HepG2 (cell line): ENCODE measurements around the gene SLC1A2. TPM values are rescaled to one million over a fixed set of nuclear protein-coding genes. Genes with fewer than 3 reads are reported as not detected.
A peak's percentile ranks its signal among the peaks of the same experiment; 100 is the strongest.

Experiments
- ETV6 ChIP-seq: sonication (generic); formaldehyde crosslinking; conservative IDR thresholded peaks from 2 replicates; pipeline ENCODE4 v1.4.0; 2020; ENCODE audit warnings: missing genetic modification reagents
- HIVEP1 ChIP-seq: sonication (generic); formaldehyde crosslinking; IDR thresholded peaks from 2 replicates; pipeline ENCODE4 v1.4.0; 2020; ENCODE audit warnings: mild to moderate bottlenecking, missing genetic modification reagents
- HNF4A ChIP-seq: sonication (generic); formaldehyde crosslinking; IDR thresholded peaks from 2 replicates; pipeline ENCODE4 v1.4.0; 2020; ENCODE audit warnings: missing genetic modification reagents
- HNF4G ChIP-seq, 2 experiments: sonication (generic) in 1 of 2; formaldehyde crosslinking in 1 of 2; IDR thresholded peaks; 2 replicates each; pipeline versions ENCODE4 v1.4.0 to v1.6.1; 2011 to 2020; ENCODE audit warnings: borderline replicate concordance in 2 of 2, low read depth in 2 of 2, mild to moderate bottlenecking in 2 of 2, low read length in 1 of 2, missing genetic modification reagents in 1 of 2, moderate library complexity in 1 of 2
- RBM39 ChIP-seq: fragments of 200-400 bp; formaldehyde crosslinking; IDR thresholded peaks from one replicate; pipeline ENCODE4 v1.6.1; 2018; ENCODE audit warnings: antibody characterized with exemption, mild to moderate bottlenecking, low read depth, low read length; ENCODE audit not compliant: poor library complexity, severe bottlenecking
- SNAI1 ChIP-seq: sonication (generic); formaldehyde crosslinking; IDR thresholded peaks from 2 replicates; pipeline ENCODE4 v1.5.0; 2020; ENCODE audit warnings: mild to moderate bottlenecking, missing genetic modification reagents, borderline replicate concordance
- TARDBP ChIP-seq: sonication (generic); formaldehyde crosslinking; IDR thresholded peaks from 2 replicates; pipeline ENCODE4 v1.8.0; 2022; ENCODE audit warnings: mild to moderate bottlenecking, missing genetic modification reagents
- XRCC5 ChIP-seq: fragments of 200-400 bp; formaldehyde crosslinking; optimal IDR thresholded peaks from 2 replicates; pipeline ENCODE3; 2017; ENCODE audit warnings: mild to moderate bottlenecking, low read length
- ZNF552 ChIP-seq: sonication (generic); formaldehyde crosslinking; IDR thresholded peaks from 2 replicates; pipeline ENCODE4 v1.9.0; 2022; ENCODE audit warnings: missing genetic modification reagents, mild to moderate bottlenecking, borderline replicate concordance
- ZNF709 ChIP-seq: sonication (generic); formaldehyde crosslinking; IDR thresholded peaks from 2 replicates; pipeline ENCODE4 v1.5.0; 2020; ENCODE audit warnings: mild to moderate bottlenecking, missing genetic modification reagents
- polyA plus RNA-seq, 8 experiments: library from polyadenylated mRNA; depleted of rRNA in 3 of 8; stranded (reverse) in 7 of 8; unstranded in 1 of 8; fragments of >200 nt; fragmentation: Illumina TruSeq in 4 of 8; extraction: Trizol in 4 of 8; gene quantifications; 2 replicates each; pipeline versions ENCODE4 v1.2.1 to v1.2.3, GENCODE V29; 2011 to 2016; ENCODE audit warnings: low read depth in 4 of 8, missing spikeins in 1 of 8, mixed read lengths in 1 of 8; ENCODE audit not compliant: insufficient read depth in 1 of 8
- total RNA-seq, 5 experiments: library from RNA; depleted of rRNA; stranded (reverse); fragments of >200 nt; fragmentation: Illumina TruSeq; extraction: Trizol; gene quantifications; 2 replicates each; pipeline ENCODE4 v1.2.3, GENCODE V29; 2016; ENCODE audit warnings: low read depth in 1 of 5
- TF ChIP-seq, protein P1 (sequence below): sonication (generic); formaldehyde crosslinking; IDR thresholded peaks from 2 replicates; pipeline ENCODE4 v1.5.0; 2020; ENCODE audit warnings: mild to moderate bottlenecking, missing genetic modification reagents
- TF ChIP-seq, protein P2 (sequence below): sonication (generic); formaldehyde crosslinking; IDR thresholded peaks from 2 replicates; pipeline ENCODE4 v1.4.0; 2020; ENCODE audit warnings: mild to moderate bottlenecking, missing genetic modification reagents, borderline replicate concordance
- TF ChIP-seq, protein P3 (sequence below): sonication (generic); formaldehyde crosslinking; IDR thresholded peaks from one replicate; pipeline ENCODE4 v1.5.1; 2020; ENCODE audit warnings: mild to moderate bottlenecking, missing genetic modification reagents; ENCODE audit errors: not compliant biosample characterization

SLC1A2 gene
- total and polyA plus RNA-seq, 2 of the 13 experiments (the other 11 are each of a cell fraction or from before 2014, with no cell fraction given): 23.2 to 43.2 TPM

DNA sequence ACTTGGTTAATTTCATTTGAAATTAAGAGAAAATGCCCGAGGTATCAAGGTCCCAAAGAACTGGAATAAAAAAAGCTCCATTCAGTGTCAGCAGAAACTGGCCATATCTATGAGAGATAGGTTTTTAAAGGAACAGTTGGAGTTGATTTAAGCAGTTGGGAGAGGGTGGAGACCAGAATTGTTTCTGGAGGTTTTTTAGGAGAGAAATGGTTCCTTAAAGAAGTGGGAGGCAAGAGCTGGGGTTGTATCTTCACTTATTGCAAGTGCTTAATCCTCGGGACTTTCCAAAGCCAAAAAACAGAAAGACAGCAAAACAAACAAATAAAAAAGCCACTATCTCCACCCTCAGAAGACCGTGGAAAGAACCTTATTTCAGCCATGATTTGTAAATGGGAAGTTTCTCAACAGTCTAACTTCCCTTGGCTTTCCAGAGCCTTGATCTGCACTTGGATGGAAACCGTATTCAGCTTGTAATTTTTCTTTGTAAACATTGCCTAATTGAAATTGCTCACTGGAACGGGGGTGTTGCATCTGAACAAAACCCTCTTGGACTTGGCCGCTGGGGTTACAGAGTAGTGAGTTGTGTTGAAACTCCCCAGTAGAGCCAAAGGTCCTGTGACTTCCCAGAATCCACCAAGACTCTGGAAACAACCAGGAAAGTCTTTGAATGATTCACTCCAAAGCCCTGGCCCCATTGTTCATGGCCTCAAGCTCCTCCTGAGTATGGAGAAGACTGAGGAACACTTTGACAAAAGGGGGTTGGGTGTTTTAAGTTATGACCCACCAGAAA lies 115.6 kb downstream of the SLC1A2 start (continued):
- TF ChIP-seq RBM39 (no peak), ETV6 (CRISPR knock-in tag) (no peak), HNF4A (CRISPR knock-in tag) (peak; percentile 55), ZNF709 (CRISPR knock-in tag) (no peak), HNF4G (IDR thresholded peaks at IDR 0.05; ENCODE audit: borderline replicate concordance, low read depth, low read length) (peak; percentile 72; the same call in 1 of the 2 replicates), HNF4G (CRISPR knock-in tag; IDR thresholded peaks at IDR 0.05; ENCODE audit: borderline replicate concordance, low read depth) (no peak), TARDBP (no peak), SNAI1 (CRISPR knock-in tag) (no peak), ZNF552 (CRISPR knock-in tag) (no peak), HIVEP1 (CRISPR knock-in tag) (no peak), XRCC5 (peak; percentile 29)
- TF ChIP-seq, protein P1, sequence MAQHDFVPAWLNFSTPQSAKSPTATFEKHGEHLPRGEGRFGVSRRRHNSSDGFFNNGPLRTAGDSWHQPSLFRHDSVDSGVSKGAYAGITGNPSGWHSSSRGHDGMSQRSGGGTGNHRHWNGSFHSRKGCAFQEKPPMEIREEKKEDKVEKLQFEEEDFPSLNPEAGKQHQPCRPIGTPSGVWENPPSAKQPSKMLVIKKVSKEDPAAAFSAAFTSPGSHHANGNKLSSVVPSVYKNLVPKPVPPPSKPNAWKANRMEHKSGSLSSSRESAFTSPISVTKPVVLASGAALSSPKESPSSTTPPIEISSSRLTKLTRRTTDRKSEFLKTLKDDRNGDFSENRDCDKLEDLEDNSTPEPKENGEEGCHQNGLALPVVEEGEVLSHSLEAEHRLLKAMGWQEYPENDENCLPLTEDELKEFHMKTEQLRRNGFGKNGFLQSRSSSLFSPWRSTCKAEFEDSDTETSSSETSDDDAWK (CRISPR knock-in tag): no peak
- TF ChIP-seq, protein P2, sequence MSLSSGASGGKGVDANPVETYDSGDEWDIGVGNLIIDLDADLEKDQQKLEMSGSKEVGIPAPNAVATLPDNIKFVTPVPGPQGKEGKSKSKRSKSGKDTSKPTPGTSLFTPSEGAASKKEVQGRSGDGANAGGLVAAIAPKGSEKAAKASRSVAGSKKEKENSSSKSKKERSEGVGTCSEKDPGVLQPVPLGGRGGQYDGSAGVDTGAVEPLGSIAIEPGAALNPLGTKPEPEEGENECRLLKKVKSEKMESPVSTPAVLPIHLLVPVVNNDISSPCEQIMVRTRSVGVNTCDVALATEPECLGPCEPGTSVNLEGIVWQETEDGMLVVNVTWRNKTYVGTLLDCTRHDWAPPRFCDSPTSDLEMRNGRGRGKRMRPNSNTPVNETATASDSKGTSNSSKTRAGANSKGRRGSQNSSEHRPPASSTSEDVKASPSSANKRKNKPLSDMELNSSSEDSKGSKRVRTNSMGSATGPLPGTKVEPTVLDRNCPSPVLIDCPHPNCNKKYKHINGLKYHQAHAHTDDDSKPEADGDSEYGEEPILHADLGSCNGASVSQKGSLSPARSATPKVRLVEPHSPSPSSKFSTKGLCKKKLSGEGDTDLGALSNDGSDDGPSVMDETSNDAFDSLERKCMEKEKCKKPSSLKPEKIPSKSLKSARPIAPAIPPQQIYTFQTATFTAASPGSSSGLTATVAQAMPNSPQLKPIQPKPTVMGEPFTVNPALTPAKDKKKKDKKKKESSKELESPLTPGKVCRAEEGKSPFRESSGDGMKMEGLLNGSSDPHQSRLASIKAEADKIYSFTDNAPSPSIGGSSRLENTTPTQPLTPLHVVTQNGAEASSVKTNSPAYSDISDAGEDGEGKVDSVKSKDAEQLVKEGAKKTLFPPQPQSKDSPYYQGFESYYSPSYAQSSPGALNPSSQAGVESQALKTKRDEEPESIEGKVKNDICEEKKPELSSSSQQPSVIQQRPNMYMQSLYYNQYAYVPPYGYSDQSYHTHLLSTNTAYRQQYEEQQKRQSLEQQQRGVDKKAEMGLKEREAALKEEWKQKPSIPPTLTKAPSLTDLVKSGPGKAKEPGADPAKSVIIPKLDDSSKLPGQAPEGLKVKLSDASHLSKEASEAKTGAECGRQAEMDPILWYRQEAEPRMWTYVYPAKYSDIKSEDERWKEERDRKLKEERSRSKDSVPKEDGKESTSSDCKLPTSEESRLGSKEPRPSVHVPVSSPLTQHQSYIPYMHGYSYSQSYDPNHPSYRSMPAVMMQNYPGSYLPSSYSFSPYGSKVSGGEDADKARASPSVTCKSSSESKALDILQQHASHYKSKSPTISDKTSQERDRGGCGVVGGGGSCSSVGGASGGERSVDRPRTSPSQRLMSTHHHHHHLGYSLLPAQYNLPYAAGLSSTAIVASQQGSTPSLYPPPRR: no peak
- TF ChIP-seq, protein P3, sequence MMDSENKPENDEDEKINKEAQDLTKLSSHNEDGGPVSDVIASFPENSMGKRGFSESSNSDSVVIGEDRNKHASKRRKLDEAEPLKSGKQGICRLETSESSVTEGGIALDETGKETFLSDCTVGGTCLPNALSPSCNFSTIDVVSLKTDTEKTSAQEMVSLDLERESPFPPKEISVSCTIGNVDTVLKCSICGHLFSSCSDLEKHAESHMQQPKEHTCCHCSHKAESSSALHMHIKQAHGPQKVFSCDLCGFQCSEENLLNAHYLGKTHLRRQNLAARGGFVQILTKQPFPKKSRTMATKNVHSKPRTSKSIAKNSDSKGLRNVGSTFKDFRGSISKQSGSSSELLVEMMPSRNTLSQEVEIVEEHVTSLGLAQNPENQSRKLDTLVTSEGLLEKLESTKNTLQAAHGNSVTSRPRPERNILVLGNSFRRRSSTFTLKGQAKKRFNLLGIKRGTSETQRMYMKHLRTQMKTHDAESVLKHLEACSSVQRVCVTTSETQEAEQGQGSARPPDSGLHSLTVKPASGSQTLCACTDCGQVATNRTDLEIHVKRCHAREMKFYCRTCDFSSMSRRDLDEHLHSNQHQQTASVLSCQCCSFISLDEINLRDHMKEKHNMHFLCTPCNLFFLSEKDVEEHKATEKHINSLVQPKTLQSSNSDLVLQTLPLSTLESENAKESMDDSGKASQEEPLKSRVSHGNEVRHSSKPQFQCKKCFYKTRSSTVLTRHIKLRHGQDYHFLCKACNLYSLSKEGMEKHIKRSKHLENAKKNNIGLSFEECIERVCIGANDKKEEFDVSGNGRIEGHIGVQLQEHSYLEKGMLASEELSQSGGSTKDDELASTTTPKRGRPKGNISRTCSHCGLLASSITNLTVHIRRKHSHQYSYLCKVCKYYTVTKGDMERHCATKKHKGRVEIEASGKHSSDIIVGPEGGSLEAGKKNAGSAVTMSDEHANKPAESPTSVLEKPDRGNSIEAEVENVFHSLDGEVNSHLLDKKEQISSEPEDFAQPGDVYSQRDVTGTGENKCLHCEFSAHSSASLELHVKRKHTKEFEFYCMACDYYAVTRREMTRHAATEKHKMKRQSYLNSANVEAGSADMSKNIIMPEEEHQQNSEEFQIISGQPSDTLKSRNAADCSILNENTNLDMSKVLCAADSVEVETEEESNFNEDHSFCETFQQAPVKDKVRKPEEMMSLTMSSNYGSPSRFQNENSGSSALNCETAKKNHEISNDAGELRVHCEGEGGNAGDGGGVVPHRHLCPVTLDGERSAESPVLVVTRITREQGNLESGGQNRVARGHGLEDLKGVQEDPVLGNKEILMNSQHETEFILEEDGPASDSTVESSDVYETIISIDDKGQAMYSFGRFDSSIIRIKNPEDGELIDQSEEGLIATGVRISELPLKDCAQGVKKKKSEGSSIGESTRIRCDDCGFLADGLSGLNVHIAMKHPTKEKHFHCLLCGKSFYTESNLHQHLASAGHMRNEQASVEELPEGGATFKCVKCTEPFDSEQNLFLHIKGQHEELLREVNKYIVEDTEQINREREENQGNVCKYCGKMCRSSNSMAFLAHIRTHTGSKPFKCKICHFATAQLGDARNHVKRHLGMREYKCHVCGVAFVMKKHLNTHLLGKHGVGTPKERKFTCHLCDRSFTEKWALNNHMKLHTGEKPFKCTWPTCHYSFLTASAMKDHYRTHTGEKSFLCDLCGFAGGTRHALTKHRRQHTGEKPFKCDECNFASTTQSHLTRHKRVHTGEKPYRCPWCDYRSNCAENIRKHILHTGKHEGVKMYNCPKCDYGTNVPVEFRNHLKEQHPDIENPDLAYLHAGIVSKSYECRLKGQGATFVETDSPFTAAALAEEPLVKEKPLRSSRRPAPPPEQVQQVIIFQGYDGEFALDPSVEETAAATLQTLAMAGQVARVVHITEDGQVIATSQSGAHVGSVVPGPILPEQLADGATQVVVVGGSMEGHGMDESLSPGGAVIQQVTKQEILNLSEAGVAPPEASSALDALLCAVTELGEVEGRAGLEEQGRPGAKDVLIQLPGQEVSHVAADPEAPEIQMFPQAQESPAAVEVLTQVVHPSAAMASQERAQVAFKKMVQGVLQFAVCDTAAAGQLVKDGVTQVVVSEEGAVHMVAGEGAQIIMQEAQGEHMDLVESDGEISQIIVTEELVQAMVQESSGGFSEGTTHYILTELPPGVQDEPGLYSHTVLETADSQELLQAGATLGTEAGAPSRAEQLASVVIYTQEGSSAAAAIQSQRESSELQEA (CRISPR knock-in tag): no peak
